VCaP (cell line): Measurements from ENCODE around the gene CNGA3.

Experiments
- H3K27ac ChIP-seq: fragments of 450-650 bp; 2 replicates; pipeline ENCODE4 v1.5.1; 2017
- TF ChIP-seq, protein P1 (sequence below): fragments of 450-650 bp; conservative IDR thresholded peaks from 2 replicates; pipeline ENCODE4 v1.5.1; 2017; ENCODE audit warnings: mild to moderate bottlenecking, moderate library complexity

Gene CNGA3

DNA sequence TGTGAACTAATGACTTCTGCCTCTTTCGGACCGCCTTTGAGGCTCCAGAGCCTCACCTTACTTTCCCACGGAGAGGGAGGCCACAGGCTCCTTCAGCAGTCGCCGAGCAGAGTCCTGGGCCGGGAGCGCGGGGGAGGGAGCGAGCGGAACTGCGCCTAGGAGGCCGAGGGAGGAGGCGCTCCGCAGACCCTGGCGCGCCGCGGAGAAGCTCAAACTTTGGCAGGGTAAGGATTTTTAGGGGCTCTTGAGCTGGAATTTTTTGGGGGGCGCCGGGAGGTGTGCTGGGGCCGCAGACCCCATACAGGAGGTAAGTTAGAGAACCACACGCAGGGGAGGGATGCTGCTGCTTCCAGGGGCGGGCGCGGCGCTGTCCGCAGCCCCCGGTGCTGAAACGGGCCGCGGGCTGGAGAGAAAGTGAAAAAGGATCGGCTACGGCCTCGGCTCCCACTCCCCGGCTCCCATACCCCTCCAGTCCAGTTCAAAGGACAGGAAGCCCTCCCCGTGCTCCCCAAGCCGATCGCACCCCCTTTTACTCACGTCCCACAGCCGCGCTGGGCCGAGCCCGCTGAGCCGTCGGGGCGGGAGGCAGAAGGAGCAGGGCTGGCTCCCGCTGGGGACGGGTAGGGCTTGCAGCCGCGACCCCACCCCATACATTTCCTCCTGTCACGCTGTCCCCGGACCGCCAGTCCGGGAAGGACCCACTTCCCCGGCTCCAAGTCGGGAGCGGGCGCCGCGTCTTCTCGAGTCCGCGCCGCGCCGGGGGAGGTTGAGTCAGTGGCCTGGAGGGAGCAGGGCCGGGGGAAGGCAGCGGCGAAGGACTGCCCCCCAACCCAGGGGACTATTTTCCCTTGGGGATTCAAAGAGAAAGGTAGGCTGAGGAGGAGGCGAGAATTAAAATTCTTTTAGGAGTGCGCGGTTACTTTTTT, at the start of gene CNGA3:
TSS of gene CNGA3 (plus strand) at position 146 of the 926 bp plus-strand sequence. CDS start 23,520 bp downstream, outside the sequence.
- TF ChIP-seq, protein P1, sequence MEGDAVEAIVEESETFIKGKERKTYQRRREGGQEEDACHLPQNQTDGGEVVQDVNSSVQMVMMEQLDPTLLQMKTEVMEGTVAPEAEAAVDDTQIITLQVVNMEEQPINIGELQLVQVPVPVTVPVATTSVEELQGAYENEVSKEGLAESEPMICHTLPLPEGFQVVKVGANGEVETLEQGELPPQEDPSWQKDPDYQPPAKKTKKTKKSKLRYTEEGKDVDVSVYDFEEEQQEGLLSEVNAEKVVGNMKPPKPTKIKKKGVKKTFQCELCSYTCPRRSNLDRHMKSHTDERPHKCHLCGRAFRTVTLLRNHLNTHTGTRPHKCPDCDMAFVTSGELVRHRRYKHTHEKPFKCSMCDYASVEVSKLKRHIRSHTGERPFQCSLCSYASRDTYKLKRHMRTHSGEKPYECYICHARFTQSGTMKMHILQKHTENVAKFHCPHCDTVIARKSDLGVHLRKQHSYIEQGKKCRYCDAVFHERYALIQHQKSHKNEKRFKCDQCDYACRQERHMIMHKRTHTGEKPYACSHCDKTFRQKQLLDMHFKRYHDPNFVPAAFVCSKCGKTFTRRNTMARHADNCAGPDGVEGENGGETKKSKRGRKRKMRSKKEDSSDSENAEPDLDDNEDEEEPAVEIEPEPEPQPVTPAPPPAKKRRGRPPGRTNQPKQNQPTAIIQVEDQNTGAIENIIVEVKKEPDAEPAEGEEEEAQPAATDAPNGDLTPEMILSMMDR: no peak
- no peak within 1 kb of the TSS for H3K27ac ChIP-seq

DNA sequence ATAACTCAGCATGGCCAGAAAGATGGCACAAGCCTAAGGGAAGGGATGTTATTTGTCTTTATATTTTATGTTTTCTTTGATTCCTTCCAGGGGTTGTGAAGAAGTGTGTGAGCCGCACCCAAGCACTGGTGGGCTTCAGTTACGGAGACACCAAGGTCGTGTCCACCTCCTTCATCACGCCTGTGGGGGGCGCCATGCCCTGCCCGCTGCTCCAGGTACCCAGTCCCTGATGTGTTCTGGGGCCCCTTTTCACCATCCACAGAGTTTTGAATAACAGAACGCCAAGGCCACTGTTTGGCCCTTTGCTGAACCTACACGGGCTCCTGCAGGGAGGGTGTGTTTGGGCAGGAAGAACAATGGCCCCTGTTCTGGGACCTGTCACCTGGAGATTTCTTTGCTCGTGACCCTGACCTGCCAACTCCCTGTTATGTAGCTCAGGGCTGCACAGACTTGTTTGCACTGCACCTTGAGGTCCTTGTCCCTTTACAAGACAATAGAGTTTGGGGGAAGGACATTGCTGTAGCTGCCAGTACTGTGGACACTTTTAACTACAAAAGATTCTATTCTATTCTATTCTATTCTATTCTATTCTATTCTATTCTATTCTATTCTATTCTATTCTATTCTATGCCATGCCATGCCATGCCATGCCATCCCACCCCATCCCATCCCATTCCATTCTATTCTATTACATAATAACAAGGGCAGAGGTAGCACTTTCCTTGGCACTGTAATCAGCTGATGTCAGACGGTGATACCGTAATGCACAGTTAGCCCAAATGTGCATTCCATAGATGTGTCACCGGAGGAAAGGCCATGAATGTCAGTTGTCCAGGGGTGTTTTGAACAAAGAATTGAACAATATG, 48.2 kb upstream of the CNGA3 start:
- no peak overlapping the region for H3K27ac ChIP-seq
- TF ChIP-seq, protein P1: no peak

DNA sequence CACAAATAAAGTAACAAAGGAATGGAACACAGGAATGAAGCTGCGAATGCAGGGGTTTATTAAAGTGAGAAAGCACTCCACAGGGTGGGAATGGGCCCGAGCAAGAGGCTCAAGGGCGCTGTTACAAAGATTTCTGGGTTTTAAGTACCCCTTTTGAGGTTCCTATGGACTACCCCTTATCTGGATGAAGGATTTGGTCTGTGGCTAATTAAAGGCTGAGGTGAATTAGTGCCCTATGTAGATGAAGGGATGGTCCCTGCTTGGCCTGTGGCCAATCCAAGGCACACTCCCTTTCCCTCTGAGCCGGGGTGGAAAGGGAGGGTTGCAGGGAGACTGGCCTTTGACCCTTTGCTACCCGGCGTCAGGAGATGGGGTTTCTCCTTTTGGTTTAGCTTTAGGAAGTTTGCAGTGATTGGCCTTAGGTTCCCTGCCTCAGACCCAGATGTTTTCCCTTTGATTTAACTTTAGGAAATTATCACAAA, 47.5 kb upstream of the CNGA3 start:
- no peak overlapping the region for H3K27ac ChIP-seq
- TF ChIP-seq, protein P1: no peak

DNA sequence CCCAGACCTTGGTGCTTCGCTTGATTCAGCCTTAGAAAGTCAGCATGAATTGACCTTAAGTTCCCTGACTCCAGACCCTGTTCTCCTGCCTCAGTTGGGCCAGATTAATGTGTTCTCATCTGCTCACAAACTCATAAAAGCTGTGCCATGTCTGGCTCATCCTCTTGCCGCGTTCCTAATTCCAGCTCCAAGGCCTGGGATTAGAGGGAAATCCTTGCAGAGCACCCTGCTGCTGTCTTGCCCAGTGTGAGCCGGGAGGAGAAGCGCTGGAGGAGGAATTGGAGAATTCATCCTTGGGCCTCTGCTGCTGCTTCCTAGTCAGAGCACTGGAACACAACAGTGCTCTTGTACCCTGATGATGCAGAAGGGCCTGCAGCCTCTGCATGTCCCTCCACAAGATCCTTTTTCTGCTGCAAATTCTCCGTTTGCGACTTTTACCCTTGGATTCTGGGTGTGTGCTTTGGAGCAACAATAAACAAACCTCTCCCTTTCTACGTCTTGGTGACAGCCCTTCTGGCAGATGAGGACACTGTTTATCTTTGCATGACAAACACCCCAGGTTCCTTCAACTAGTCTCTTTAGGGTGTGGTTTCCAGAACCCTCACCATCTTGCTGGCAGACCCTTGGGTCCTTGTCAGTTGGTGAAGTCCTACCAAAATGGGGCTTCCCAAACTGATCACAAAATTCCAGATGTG, 46.9 kb upstream of the CNGA3 start:
- H3K27ac ChIP-seq: no peak overlapping the region
- TF ChIP-seq, protein P1: no peak

DNA sequence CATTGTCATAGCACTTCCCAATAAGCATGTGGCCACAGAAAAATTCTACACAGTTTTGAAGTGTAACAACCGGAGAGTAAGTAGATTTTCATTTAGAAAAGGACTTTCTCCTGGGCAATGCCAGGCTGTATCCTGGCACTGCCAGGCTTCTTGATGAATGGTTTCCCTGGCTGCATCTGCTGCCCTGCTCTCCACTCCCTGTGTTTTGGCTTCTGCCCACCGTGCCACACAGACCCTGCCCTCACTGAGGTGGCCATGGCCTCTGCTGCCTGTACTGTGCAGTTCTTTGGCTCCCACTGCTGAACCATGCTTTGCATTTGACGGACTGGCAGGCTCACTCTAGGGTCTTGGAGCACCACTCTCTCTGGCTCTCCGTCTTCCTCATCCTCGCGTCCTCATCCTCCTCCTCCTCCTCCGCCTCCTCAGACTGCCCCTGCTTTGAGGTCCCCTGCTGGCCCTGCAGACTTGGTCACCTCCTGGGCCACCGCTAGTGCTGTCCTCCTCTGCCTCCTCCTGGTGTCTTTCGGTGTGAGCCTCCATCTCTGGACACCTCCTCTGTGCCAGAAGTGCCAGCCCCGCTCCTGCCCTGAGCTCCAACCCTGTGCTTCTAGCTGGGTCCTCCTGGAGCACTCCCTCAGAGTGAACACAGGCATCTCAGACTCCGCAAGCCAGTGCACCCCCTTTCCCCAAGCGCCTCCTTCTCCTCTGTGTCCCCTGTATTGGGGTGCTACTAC, 45.9 kb upstream of the CNGA3 start:
- TF ChIP-seq, protein P1: no peak
- no peak overlapping the region for H3K27ac ChIP-seq

DNA sequence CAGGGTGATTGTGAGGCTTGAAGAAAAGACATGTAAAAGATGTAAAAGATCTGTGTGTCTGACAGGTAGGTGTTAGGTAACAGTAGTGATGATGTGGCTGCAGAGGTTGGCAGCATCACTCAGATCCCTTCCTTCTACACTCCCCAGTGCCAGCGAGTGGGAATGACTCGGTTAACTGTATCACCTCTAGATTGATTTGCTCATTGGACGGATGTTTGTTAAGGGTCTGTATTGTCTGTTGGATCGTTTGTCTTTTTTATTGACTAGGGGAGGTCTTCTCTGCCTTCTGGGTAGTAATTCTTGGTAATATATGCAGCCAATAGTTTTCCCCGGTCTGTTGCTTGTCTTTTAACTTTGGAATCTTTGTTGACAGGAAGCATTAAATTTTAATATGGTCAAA, 44.8 kb upstream of the CNGA3 start:
- TF ChIP-seq, protein P1: no peak
- H3K27ac ChIP-seq: 0 out of 2 replicates have a peak overlapping the region, but pooled peaks have one; percentile 10

DNA sequence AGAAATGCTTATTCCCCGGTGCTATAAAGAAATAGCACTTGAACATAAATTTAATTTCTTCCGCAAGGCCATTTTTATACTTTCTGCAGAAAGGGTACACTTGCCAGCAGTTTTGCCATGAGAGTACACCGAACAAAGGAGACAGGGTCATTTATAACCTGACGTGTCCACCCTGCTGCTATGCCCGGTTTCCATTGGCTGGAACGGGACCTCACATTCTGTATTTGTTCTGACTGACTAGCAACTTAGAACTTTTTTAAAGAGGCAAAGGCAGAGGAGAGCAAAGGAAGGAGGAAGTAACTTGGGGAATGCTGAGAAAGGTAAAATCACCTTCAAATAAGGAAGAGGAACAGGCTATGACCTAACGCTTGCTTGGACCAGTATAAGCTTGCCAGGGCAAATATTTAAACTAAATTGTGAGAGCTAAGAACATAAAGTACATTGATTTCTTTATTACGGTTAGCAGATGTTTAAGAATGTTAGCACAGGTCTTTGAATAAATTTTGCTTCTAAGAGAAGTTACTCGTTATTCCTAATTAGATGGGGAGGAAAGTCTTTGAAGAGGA, 39.0 kb upstream of the CNGA3 start:
- peak overlapping the region; percentile 56 for H3K27ac ChIP-seq
